DND-41 (cell line): ENCODE results near the gene ARHGEF7.

Experiments used
- ATAC-seq: fragments of 200-7000 bp; cut with Tn5 transposase; 3 replicates; pipeline ENCODE4 v1.9.1; 2021; ENCODE audit warnings: low read depth; ENCODE audit not compliant: insufficient read depth
- DNase-seq: peaks from one replicate; pipeline ENCODE4 v3.0.0-alpha.2; 2020
- H2AFZ ChIP-seq: 2 replicates; pipeline ENCODE4 v1.6.0; 2012; ENCODE audit warnings: low read depth, low read length
- H3K27ac ChIP-seq: 2 replicates; pipeline ENCODE4 v1.5.1; 2012; ENCODE audit warnings: low read length, inconsistent platforms
- H3K27me3 ChIP-seq: fragments of 200-600 bp; sonication (generic); 2 replicates; pipeline ENCODE4 v1.6.0; 2012; ENCODE audit warnings: low read length, mild to moderate bottlenecking, inconsistent platforms; ENCODE audit not compliant: insufficient read depth, poor library complexity
- H3K36me3 ChIP-seq: 2 replicates; pipeline ENCODE4 v1.5.1; 2012; ENCODE audit warnings: low read length, inconsistent platforms; ENCODE audit not compliant: insufficient read depth
- H3K4me1 ChIP-seq: 2 replicates; pipeline ENCODE4 v1.5.1; 2012; ENCODE audit warnings: mild to moderate bottlenecking, low read length; ENCODE audit not compliant: insufficient read depth
- H3K4me2 ChIP-seq: 2 replicates; pipeline ENCODE4 v1.6.0; 2012; ENCODE audit warnings: mild to moderate bottlenecking, moderate library complexity, low read length, inconsistent platforms; ENCODE audit not compliant: insufficient read depth
- H3K4me3 ChIP-seq, 2 experiments: fragments of 200-600 bp in 1 of 2; shearing (Covaris generic) in 1 of 2; 2 replicates each; pipeline ENCODE4 v1.5.1; 2012 to 2016; ENCODE audit warnings: inconsistent platforms in 2 of 2, low read length in 2 of 2, mild to moderate bottlenecking in 2 of 2, low read depth in 1 of 2, moderate library complexity in 1 of 2
- H3K79me2 ChIP-seq: 2 replicates; pipeline ENCODE4 v1.6.0; 2012; ENCODE audit warnings: low read length, inconsistent platforms; ENCODE audit not compliant: insufficient read depth
- H3K9ac ChIP-seq: 2 replicates; pipeline ENCODE4 v1.6.0; 2012; ENCODE audit warnings: low read depth, mild to moderate bottlenecking, inconsistent platforms, low read length, moderate library complexity
- H3K9me3 ChIP-seq: 2 replicates; pipeline ENCODE4 v1.5.1; 2012; ENCODE audit warnings: low read length, moderate library complexity, mild to moderate bottlenecking, inconsistent platforms; ENCODE audit not compliant: insufficient read depth, severe bottlenecking
- H4K20me1 ChIP-seq: 2 replicates; pipeline ENCODE4 v1.6.0; 2012; ENCODE audit warnings: low read length; ENCODE audit not compliant: insufficient read depth
- CTCF ChIP-seq: IDR thresholded peaks from 2 replicates; pipeline ENCODE4 v1.5.1; 2012; ENCODE audit warnings: borderline replicate concordance, low read length, moderate library complexity, mild to moderate bottlenecking; ENCODE audit not compliant: poor library complexity, severe bottlenecking; ENCODE audit errors: extremely low read depth
- EZH2 ChIP-seq: IDR thresholded peaks from 3 replicates; pipeline ENCODE4 v1.6.1; 2012; ENCODE audit warnings: borderline replicate concordance, low read depth, mild to moderate bottlenecking, moderate library complexity, low read length, inconsistent platforms; ENCODE audit not compliant: severe bottlenecking

ARHGEF7 gene

GRCh38 chr13:111241006-111241755 lies 126.1 kb downstream of the ARHGEF7 start:
- Histone ChIP-seq H3K9ac (no peak overlapping the region), H3K27me3 (no peaks in the 10 kb centered on the region), H3K79me2 (peaks cover 85% of the 10 kb centered on the region), H3K36me3 (peaks cover 95% of the 10 kb centered on the region), H4K20me1 (peaks cover 50% of the 10 kb centered on the region), H3K4me3 (no peak overlapping the region), H2AFZ (no peak overlapping the region), H3K4me1 (no peaks in the 10 kb centered on the region), H3K27ac (no peak overlapping the region), H3K9me3 (no peaks in the 10 kb centered on the region), H3K4me2 (no peak overlapping the region)
- ATAC-seq (no peak), DNase-seq (no peak)
- TF ChIP-seq CTCF: no peak
- no peak for TF ChIP-seq EZH2

- no peak overlapping the region for H3K9ac ChIP-seq
- no peak overlapping the region for H2AFZ ChIP-seq
- no peak overlapping the region for H3K27ac ChIP-seq
- ATAC-seq: no peak
- peaks cover 46% of the 10 kb centered on the region for H4K20me1 ChIP-seq
- H3K79me2 ChIP-seq: peaks cover 85% of the 10 kb centered on the region
- no peaks in the 10 kb centered on the region for H3K27me3 ChIP-seq
- H3K4me2 ChIP-seq: no peak overlapping the region
- no peak for TF ChIP-seq EZH2
- TF ChIP-seq CTCF: no peak
- DNase-seq: no peak
- no peak overlapping the region for H3K4me3 ChIP-seq
- H3K36me3 ChIP-seq: peaks cover 95% of the 10 kb centered on the region
- no peaks in the 10 kb centered on the region for H3K4me1 ChIP-seq
- H3K9me3 ChIP-seq: no peaks in the 10 kb centered on the region
Measured at GRCh38 chr13:111241862-111242261, 126.8 kb downstream of the ARHGEF7 start.

GRCh38 chr13:111242585-111242984 lies 127.5 kb downstream of the ARHGEF7 start:
- no peak overlapping the region for H3K27ac ChIP-seq
- H3K4me1 ChIP-seq: no peaks in the 10 kb centered on the region
- TF ChIP-seq EZH2 (no peak), CTCF (no peak)
- no peaks in the 10 kb centered on the region for H3K27me3 ChIP-seq
- peaks cover 81% of the 10 kb centered on the region for H3K79me2 ChIP-seq
- no peak for DNase-seq
- peaks cover 47% of the 10 kb centered on the region for H4K20me1 ChIP-seq
- H3K4me3 ChIP-seq: no peak overlapping the region
- no peak overlapping the region for H2AFZ ChIP-seq
- H3K4me2 ChIP-seq: no peak overlapping the region
- H3K9ac ChIP-seq: no peak overlapping the region
- no peaks in the 10 kb centered on the region for H3K9me3 ChIP-seq
- H3K36me3 ChIP-seq: peaks cover 97% of the 10 kb centered on the region
- no peak for ATAC-seq
